ENCODE measurements around the gene KMT5C. TPM values are rescaled to one million over a fixed set of nuclear protein-coding genes. Genes with fewer than 3 reads are reported as not detected.

KMT5C gene
- total and polyA plus RNA-seq, 2 experiments from 2014 or later, result 63.5 to 82.4 TPM

- H3K36me3 ChIP-seq, result peaks cover 2% of the 10 kb centered on the region
- H3K9me3 ChIP-seq (ENCODE audit: low read depth), result no peaks in the 10 kb centered on the region
- no peak overlapping the region for H3K27ac ChIP-seq
- peaks cover 16% of the 10 kb centered on the region for H3K4me1 ChIP-seq (ENCODE audit: low read depth)
- DNase-seq (ENCODE audit: low read depth in 1 of 2, low spot score in 1 of 2), result no peak
- H3K27me3 ChIP-seq, result peaks cover 20% of the 10 kb centered on the region
- TF ChIP-seq, protein P1, sequence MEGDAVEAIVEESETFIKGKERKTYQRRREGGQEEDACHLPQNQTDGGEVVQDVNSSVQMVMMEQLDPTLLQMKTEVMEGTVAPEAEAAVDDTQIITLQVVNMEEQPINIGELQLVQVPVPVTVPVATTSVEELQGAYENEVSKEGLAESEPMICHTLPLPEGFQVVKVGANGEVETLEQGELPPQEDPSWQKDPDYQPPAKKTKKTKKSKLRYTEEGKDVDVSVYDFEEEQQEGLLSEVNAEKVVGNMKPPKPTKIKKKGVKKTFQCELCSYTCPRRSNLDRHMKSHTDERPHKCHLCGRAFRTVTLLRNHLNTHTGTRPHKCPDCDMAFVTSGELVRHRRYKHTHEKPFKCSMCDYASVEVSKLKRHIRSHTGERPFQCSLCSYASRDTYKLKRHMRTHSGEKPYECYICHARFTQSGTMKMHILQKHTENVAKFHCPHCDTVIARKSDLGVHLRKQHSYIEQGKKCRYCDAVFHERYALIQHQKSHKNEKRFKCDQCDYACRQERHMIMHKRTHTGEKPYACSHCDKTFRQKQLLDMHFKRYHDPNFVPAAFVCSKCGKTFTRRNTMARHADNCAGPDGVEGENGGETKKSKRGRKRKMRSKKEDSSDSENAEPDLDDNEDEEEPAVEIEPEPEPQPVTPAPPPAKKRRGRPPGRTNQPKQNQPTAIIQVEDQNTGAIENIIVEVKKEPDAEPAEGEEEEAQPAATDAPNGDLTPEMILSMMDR (IDR thresholded peaks at IDR 0.05; ENCODE audit: low read depth, low read length), result no peak
- H3K4me3 ChIP-seq, result no peak overlapping the region
Measured at GRCh38 chr19:55382013-55382412, 42.3 kb downstream of the KMT5C start.

- no peak overlapping the region for H3K4me3 ChIP-seq
- peaks cover 20% of the 10 kb centered on the region for H3K4me1 ChIP-seq (ENCODE audit: low read depth)
- no peaks in the 10 kb centered on the region for H3K9me3 ChIP-seq (ENCODE audit: low read depth)
- peaks cover 8% of the 10 kb centered on the region for H3K36me3 ChIP-seq
- H3K27ac ChIP-seq, result no peak overlapping the region
- TF ChIP-seq, protein P1 (IDR thresholded peaks at IDR 0.05; ENCODE audit: low read depth, low read length), result no peak
- no peak for DNase-seq (ENCODE audit: low read depth in 1 of 2, low spot score in 1 of 2)
- H3K27me3 ChIP-seq, result peaks cover 16% of the 10 kb centered on the region
Measured at GRCh38 chr19:55382522-55383054, 42.9 kb downstream of the KMT5C start.

DNA sequence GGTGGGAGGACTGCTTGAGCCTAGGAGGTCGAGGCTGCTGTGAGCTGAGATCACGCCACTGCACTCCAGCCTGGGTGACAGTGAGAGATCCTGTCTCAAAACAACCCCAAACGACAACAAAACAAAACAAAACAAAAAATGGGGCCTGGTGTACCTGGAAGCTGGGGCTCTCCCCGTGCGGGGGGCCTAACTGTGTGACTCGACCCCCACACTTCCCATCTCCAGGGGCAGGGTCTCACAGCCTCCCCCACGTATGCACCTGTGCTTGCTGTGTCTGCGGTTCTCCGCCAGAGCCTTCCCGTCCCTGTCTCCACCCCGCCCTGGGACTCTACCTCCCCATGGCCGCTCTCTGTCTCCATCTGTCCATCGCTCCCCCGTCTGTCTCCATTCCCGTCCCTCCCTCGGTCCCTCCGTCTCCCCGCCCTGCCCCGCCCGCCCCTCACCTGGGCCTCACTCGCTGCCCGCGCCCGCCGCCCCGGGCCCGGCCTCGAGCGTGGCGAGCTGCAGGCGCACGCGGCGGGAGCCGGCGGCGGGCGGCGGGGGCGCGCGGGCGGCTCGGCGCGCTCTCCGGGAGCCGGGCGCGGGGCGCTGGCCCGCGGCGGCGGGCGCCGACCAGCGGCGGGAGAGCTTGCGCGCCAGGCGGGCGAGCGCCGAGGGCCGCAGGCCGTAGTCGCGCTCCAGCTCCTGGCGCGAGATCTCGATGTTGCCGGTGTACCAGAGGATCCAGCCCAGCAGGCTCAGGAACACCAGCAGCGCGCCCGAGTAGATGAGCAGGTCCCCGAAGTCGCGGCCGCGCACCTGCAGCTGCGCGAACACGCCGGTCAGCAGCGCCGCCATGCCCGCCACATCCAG lies 43.8 kb downstream of the KMT5C start:
- Histone ChIP-seq H3K27me3 (peaks cover 7% of the 10 kb centered on the region), H3K4me1 (ENCODE audit: low read depth) (peaks cover 20% of the 10 kb centered on the region), H3K4me3 (peak overlapping the region; percentile 89), H3K36me3 (peaks cover 14% of the 10 kb centered on the region), H3K9me3 (ENCODE audit: low read depth) (no peaks in the 10 kb centered on the region), H3K27ac (no peak overlapping the region)
- DNase-seq (ENCODE audit: low read depth in 1 of 2, low spot score in 1 of 2), result peak; percentile 75 to 81
- TF ChIP-seq, protein P1 (IDR thresholded peaks at IDR 0.05; ENCODE audit: low read depth, low read length), result no peak

GRCh38 chr19:55384131-55384919 lies 44.6 kb downstream of the KMT5C start, which contains the start of gene TMEM238:
TMEM238 (minus strand) TSS chr19:55384292; CDS start chr19:55384259, 33 bp downstream.
- TF ChIP-seq, protein P1 (IDR thresholded peaks at IDR 0.05; ENCODE audit: low read depth, low read length), result no peak
- peak within 1 kb of the TSS; percentile 89 for H3K4me3 ChIP-seq
- H3K4me1 ChIP-seq (ENCODE audit: low read depth), result peaks cover 20% of the 10 kb centered on the region
- H3K27me3 ChIP-seq, result no peaks in the 10 kb centered on the region
- H3K36me3 ChIP-seq, result peaks cover 19% of the 10 kb centered on the region
- H3K27ac ChIP-seq, result peak within 1 kb of the TSS; percentile 62
- DNase-seq (ENCODE audit: low read depth in 1 of 2, low spot score in 1 of 2), result no peak
- no peaks in the 10 kb centered on the region for H3K9me3 ChIP-seq (ENCODE audit: low read depth)

GRCh38 chr19:55384920-55385723 lies 45.4 kb downstream of the KMT5C start:
- H3K27me3 ChIP-seq, result no peaks in the 10 kb centered on the region
- peak overlapping the region; percentile 89 for H3K4me3 ChIP-seq
- H3K4me1 ChIP-seq (ENCODE audit: low read depth), result peaks cover 20% of the 10 kb centered on the region
- DNase-seq (ENCODE audit: low read depth in 1 of 2, low spot score in 1 of 2), result peak; percentile 96 to 97
- no peaks in the 10 kb centered on the region for H3K9me3 ChIP-seq (ENCODE audit: low read depth)
- H3K36me3 ChIP-seq, result peaks cover 22% of the 10 kb centered on the region
- TF ChIP-seq, protein P1 (IDR thresholded peaks at IDR 0.05; ENCODE audit: low read depth, low read length), result no peak
- H3K27ac ChIP-seq, result peak overlapping the region; percentile 71
